KG1 (cell line): ENCODE data around the gene TAOK3.
"Not testable (repeated sequence)": the region's sequence is repeated elsewhere in the genome, so short reads cannot be mapped to it uniquely, and the experiment has no call there.

Experiments used
- DNase-seq: peaks from one replicate; lab custom pipeline; 2025; lab: John Stamatoyannopoulos, UW

Gene TAOK3

GRCh38 chr12:118372541-118373495, at the start of gene TAOK3:
Gene TAOK3 (minus strand): TSS chr12:118372907. CDS start chr12:118255567, 117,340 bp downstream.
- DNase-seq, result peak; percentile 95

GRCh38 chr12:118420673-118421072, 48.0 kb upstream of the TAOK3 start:
- DNase-seq, result no peak

DNA sequence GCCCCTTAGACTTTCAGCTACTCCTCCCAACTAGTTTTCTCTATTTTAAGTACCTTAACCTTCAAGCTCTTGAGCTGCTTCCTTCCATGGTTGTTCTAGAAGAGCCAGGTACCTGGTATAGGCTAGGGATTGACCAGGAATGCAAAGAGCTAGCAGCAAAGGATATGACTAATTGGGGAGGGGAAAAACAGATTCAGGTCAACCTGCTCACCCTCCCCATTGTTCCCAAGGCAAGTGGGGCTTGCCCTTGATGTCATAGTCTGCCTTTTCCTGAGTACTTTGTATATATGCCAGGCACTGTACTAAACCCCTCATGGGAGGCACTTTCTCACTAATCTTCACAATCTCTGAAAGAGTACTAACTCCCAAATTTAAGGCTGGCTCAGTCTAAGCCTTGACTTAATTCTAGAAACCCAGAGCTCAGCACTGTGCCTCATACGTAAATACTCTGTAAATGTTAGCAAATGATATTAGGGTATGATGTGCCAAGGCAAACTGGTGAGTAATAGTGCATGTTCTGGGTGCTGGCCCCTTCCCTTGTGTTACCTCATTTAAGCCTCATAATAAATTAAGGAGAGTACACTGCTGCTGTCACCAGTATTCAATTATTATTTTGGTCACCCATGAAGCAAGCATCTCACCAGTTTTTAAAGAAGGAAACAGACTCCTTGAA, 45.8 kb upstream of the TAOK3 start:
- DNase-seq, result no peak

- no peak for DNase-seq
These were observed 45.2 kb upstream of the TAOK3 start for GRCh38 chr12:118417942-118418341.

DNA sequence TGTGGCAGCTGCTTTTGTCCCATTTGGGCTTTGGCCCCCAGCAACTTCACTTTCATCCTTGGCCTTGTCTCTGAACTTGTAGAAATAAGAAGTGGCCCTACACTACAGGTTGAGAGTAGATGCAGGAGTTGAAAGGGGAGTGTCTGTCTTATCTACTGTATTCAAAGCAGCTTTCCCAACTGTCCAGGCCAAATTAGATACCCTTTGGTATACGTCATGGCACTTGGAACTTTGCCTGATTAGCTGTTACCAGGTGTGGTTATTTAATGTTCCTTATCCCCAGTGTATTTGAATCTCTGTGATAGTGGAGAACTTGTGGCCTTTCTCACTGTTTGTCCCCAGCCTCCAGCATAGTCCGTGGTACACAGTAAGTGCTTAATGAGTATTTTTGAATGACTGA, 37.1 kb upstream of the TAOK3 start:
- no peak for DNase-seq

GRCh38 chr12:118408241-118408640, 35.5 kb upstream of the TAOK3 start:
- DNase-seq, result not testable (repeated sequence)

DNA sequence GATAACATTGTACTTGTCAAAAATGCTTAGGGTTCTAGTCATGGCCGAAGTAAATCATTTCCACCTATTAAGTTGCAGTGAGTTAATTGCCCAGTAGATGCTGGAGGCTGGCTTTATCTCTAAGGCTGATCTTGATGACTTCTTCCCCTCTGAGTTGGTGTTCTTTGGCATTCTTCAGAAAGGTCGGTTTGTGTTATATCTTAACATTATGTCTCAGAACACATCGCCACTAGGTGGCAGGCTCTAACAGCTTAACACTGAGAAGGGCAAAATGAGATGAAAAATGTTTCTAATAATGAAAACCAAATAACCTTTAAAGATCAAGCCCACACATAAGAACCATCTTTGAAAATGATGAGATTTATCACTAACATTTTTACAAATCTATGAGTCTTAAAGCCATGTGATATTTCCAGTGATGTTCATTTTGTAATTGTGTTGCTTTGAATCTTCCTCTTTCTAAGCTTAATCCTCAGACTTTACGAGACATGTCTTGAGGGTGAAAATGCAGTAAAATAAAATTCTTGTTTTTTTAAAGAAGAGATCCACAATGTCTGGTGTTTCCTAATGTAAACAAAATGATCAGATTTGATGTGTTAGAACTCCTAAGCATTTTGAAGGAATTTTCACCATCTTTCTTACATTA, 32.3 kb upstream of the TAOK3 start:
- DNase-seq, result peak; percentile 43

GRCh38 chr12:118402251-118402650, 29.5 kb upstream of the TAOK3 start:
- DNase-seq, result no peak

- no peak for DNase-seq
These were observed 26.2 kb upstream of the TAOK3 start for GRCh38 chr12:118398940-118399339.

GRCh38 chr12:118398524-118398923, 25.8 kb upstream of the TAOK3 start:
- DNase-seq, result no peak

DNA sequence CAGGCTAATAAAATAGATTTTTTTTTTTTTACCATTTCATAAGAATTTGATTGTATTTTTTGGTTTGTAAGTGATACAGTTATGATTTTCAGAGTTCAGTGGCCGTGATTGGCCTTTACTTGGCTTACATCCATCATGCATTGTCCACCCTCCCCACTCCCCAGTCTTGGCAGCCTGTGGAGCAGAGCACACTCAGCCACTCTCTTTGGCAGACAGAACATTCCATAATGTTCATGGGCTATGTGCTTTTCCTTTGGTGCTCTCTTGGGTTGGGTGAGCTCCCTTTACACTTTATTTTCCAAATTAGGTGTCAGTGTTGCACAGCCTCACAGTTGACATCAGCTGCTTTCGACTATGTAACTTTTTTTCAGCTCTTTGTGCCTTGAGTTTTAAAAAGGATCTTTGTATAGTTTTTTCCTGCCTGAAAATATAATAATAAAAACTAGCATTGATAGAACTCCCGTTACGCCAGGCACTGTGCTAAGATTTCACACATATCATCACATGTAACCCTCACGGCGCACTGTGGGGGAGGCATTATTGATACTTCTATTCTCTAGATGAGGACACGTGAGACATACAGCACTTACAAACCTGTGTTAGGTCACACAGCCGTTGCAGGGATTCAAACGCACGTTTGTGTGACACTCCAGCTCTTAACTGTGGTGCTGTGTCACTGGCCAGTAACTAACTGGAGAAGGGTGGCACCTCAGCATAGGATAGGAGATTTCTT, 25.2 kb upstream of the TAOK3 start:
- no peak for DNase-seq

DNA sequence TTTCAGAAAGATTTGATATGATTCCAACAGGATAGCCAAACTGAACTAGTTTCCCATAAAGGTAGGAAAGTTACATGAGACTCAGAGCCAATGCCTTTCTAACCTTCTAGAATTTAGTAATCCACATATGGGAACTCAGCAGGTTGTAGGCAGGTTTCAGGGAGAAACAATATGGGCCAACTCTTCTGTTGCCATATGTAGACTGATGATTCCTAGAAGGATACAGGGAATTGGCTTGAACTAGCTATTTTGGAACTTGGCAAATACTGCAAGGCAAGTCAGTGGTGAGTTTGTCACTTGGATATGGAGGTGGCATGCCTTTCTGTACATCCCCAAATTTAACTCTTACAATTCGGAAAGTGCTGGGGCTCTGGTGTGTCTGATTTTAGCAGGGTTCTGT, 19.1 kb upstream of the TAOK3 start:
- DNase-seq, result no peak

DNA sequence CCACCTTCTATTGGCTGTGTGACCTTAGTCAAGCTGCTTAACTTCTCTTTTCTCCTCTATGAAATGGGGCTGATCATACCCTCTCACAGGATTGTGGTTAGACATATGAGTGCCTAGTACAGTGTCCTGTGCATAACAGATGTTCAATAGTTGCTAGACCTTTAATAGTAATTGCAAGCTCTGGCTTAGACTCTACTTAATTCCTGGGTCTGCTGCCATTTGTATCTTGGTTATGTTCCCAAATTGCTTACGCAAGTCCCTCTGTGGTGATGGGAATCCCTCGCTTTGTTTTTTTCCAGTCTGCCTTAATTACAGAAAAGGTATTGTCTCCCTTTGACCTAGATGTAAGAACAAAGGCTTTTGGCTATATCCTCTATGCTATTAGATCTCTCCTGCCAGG, 18.7 kb upstream of the TAOK3 start:
- no peak for DNase-seq

GRCh38 chr12:118377884-118378470, 5.3 kb upstream of the TAOK3 start:
- peak; percentile 52 for DNase-seq

DNA sequence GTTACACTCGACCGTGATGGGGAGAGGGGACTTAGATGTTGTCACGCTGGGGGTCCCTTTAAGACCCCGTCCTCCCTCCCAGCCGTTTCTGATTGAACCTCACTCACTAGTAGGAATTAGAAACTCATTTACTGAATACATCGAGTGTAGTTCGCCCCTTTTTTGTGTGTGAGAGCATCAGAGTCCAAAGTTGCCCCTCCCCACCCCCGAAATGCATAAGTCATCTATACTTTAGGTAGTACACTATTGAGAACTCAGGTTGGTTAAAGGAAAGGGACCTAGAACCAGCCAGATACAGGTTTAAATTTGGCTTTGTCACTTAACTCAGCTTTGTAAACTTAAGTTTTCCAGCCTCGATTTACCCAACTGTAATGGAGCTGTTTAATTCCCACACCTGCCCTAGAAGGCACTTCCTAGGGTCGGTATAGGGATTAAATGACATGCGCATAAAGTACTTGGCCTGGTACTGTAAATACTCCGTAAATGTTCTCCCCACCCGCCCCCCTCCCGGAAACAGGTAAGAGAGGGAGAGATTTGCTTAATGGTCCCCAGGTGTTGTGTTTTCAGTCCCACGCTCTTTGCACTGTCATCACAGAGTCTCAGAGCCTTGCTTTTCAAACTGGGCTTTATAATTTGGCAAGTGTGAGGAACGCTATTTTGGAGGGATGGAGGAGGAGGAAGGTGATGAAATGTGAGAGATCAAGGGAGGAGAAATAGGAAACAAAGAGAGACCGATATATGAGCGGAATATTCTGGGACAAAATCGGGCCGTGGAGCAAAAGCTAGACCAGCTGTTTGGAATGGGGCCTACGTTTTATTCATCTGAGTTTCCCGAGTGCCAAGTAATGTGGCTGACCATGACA, 4.5 kb upstream of the TAOK3 start:
- no peak for DNase-seq

- DNase-seq, result peak; percentile 91
These were observed 3.6 kb upstream of the TAOK3 start, which contains the start of gene SUDS3 for GRCh38 chr12:118376089-118377020. Gene SUDS3 (plus strand): TSS chr12:118376555. CDS start chr12:118376692, 137 bp downstream.

DNA sequence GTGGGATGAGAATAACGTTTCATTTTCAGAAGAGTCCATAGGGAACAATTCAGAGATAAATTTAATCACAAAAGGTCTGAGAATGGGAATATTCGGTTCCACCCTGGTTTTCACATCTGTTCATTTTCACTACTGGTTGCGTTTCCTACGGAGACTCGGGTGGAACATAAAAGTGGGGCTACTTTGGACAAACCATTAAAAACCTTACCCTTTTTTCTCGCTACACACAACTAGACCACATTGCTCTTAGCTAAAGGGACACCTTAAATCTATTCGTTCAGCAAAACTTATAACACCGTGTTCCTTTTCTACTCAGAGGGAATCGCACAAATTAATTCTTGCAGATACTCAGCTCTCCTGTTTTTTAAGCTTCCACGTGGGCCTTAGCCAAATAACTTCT, 2.6 kb upstream of the TAOK3 start:
- no peak for DNase-seq

GRCh38 chr12:118374909-118375308, 2.2 kb upstream of the TAOK3 start:
- no peak for DNase-seq

DNA sequence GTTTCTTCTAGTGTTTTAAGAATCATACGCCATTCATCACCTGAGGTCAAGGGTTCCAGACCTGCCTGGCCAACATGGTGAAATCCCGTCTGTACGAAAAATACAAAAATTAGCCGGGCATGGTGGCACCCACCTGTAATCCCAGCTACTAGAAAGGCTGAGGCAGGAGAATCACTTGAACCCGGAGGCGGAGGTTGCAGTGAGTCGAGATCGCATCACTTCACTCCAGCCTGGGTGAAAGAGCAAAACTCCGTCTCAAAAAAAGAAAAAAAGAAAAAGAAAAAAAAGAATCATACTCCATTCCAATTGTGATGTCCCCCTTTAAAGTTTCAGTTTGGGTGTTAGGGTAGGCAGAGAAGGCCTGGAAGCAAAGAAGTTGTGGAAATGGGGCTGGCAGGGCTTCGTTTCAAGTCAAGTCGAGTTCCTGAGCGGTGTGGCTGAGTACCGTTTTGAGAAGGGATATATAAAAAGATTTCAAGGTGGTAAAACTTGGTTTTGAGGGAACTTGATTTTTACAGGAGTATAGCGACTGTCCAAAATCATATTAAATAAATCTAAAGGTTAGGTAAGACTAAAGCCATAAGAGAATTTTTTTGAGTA, 1.5 kb upstream of the TAOK3 start:
- DNase-seq, result no peak
